Coronary artery (tissue), 2 donors: ENCODE measurements around the gene MYO7A.

Experiments
- DNase-seq: peaks from one replicate; pipeline ENCODE4 v3.0.0-alpha.2; 2017; ENCODE audit warnings: low spot score
- H3K27ac ChIP-seq, 2 donors: fragments of 200-600 bp; sonication (generic); one replicate each; pipeline ENCODE4 v1.5.1; 2016 to 2019
- H3K4me3 ChIP-seq: fragments of 200-600 bp; sonication (generic); 2 replicates; pipeline ENCODE4 v1.5.1; 2016; ENCODE audit warnings: mild to moderate bottlenecking, moderate library complexity
- TF ChIP-seq, protein P1 (sequence below): fragments of 200-600 bp; sonication (generic); IDR thresholded peaks from one replicate; pipeline ENCODE4 v1.5.1; 2019; ENCODE audit warnings: antibody characterized with exemption

The MYO7A gene

DNA sequence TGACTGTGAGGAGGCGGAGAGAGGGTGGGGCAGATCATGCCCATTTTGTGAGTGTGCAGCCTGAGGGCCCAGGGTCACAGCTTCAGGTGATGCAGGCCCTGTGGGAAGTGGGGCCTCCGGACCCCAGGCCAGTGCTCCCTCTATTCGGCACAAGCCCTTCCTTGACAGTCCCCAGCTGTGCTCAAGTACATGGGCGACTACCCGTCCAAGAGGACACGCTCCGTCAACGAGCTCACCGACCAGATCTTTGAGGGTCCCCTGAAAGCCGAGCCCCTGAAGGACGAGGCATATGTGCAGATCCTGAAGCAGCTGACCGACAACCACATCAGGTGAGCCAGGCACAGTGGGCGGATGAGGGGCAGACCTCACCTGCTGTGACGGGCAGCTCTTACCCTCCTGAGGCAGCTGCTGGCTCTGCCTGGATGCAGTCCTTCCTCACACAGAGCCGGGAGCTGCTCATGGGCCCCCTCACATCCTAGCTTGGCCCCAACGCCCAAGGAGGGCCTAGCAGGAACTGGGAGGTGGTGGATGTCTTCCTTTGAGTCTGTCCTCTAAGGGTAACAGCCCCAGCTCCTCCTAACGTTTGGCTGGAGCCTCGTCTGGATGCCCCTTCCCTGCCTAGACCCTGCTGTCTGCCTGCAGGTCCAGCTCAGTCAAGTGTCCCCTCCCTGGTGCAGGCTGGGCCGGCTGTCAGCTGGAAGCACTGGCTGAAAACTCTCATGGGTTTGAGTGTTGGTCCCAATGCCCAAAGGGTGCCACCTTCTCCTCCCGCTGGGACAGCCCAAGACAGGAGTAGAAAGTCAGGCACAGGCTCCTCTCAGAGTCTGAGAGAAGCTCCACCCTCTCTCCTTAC is 76.1 kb downstream of the MYO7A start:
- Histone ChIP-seq H3K4me3 (no peak overlapping the region), H3K27ac (no peak overlapping the region)
- TF ChIP-seq, protein P1, sequence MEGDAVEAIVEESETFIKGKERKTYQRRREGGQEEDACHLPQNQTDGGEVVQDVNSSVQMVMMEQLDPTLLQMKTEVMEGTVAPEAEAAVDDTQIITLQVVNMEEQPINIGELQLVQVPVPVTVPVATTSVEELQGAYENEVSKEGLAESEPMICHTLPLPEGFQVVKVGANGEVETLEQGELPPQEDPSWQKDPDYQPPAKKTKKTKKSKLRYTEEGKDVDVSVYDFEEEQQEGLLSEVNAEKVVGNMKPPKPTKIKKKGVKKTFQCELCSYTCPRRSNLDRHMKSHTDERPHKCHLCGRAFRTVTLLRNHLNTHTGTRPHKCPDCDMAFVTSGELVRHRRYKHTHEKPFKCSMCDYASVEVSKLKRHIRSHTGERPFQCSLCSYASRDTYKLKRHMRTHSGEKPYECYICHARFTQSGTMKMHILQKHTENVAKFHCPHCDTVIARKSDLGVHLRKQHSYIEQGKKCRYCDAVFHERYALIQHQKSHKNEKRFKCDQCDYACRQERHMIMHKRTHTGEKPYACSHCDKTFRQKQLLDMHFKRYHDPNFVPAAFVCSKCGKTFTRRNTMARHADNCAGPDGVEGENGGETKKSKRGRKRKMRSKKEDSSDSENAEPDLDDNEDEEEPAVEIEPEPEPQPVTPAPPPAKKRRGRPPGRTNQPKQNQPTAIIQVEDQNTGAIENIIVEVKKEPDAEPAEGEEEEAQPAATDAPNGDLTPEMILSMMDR: no peak
- no peak for DNase-seq

DNA sequence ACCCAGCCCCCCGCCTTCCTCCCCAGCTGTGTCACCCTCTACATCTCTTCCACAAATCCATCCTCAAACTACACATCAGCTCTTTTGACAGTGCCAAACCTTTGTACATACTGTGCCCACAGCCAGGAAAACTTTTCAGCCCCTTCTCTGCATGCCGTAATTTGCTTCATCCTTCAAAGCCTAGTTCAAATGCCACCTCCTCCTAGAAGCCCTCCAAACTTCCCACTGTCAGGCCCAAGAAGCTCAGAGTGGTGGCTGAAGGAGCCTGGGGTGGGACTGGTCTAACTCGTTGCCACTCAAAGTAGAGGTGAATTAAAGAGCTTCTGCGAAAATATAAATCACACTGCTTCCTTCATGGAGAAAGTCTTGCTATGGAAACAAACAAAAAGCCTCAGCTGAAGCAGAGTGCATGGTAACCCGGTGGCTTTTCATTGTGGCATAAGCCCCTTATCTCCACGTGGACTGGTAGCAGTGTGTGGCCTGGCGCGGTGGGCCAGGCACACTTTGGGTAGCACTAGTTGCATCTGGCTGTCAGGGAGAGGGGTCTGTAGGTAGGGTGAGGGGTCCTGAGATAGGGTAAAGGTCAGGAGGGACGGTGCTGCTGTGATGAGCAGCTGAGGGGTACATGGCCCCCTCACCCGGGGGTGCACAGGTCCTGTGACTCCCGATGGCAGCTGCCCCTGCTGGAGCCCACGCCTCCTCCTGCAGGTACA is 76.9 kb downstream of the MYO7A start:
- TF ChIP-seq, protein P1: no peak
- Histone ChIP-seq H3K4me3 (no peak overlapping the region), H3K27ac (no peak overlapping the region)
- no peak for DNase-seq

DNA sequence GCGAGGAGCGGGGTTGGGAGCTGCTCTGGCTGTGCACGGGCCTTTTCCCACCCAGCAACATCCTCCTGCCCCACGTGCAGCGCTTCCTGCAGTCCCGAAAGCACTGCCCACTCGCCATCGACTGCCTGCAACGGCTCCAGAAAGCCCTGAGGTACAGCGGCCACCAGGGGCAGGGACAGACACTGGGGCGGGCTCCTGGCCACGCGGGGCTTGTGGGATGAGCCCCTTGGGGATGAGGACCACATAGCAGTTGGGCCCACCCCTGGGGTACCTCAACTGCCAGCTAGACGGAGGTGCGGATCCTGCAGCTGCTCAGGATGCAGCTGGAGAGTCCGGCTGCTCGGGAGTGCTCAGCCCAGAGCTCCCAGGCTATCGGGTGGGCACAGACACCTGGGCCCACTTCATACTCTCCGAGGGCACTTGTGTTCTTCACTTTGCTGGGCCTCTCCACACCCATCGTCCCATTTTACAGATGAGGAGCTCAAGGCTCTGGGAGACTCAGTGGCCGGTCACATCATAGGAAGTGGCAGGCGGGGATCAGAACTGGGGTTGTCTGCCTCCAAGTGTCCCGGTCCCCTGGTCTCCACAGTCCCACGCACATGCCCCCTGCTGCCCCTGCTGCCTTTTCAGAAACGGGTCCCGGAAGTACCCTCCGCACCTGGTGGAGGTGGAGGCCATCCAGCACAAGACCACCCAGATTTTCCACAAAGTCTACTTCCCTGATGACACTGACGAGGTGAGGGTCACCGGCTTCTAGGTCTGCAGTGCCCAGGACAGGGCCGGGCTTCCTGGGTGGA is 77.6 kb downstream of the MYO7A start:
- H3K27ac ChIP-seq: no peak overlapping the region
- DNase-seq: no peak
- H3K4me3 ChIP-seq: no peak overlapping the region
- TF ChIP-seq, protein P1: no peak

DNA sequence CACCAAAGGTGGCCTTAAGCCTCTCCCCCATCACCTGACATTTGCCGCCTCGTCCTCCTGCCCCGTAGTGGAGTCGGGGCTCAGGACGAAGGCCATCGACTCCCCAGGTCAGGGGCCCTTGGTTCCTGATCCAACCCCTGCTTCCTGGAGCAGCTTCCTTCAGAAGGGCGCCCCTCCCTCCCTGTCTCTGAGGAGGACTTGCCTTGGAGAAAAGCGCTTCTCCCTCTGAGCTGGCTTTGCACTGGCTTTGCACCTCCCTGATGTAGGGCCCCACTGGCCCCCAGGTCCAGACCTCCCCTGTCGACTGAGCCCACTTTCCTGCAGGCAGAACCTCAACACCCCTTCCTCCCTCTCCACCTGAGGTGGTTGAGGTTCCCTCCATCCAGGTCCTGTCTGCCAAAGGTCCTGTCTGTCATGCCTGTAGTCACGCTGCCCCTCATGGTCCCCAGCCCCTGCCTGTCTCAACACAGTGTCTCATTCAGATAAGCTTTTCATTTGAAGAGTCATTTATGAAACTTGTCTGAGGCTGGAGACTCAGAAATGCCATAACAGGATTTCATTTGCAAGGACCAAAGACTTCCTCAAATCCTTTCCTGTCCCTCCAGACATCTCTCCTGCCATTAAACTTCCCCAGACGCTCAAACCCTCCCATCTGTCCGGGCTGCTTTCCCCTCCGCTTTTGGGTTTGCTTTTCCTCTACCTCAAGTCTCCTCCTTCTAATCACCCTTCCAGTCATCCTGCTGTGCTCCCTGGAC is 78.4 kb downstream of the MYO7A start:
- TF ChIP-seq, protein P1: no peak
- Histone ChIP-seq H3K4me3 (no peak overlapping the region), H3K27ac (no peak overlapping the region)
- no peak for DNase-seq

DNA sequence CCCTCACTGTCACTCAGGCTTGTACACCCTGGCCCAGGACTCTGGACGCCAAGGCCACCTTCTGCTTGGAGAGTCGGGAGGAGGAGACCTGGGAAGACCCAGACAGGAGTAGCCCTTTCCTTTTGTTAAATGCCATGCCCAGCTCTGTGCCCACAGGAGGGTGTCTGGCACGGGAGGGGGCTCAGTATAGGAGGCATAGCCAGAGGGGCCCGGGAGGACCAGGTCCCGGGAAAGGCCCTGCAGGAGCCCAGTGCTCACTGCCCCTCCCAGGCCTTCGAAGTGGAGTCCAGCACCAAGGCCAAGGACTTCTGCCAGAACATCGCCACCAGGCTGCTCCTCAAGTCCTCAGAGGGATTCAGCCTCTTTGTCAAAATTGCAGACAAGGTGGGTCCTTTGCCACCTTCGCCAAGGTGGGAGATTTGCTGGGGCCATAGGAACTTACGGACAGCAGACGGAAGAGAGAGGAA is 79.0 kb downstream of the MYO7A start:
- TF ChIP-seq, protein P1: no peak
- H3K4me3 ChIP-seq: no peak overlapping the region
- DNase-seq: no peak

DNA sequence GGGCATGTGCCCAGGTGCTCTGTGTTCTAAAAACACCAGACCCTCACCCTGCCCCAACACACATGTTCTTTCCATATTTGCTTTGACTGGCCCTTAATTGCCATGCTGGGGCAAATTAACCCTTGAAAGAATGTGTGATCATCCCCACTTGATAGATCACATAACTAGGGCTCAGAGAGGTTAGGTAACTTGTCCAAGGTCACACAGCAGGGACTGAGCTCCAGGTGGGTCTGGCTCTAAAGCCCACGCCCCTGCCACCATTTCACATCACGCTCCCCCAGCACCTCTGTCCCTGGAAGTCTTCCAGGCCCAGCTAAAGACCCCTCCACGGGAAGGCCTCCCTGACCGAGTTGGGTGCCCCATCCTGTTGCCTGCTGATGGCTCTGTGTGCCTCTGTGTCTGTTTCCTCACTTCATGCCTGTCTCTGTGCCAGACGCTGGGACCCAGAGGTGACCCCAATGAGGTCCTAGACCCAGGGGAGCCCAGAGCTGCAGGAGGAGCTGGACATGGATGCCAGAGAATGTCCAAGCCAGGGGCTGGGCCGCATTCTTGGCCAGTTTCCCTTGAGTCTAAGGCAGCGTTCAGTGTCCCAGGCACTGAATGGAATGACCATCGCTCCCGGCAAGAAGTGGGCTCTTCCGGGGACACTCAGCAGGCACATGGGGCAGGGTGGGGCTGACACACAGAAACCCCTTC is 79.7 kb downstream of the MYO7A start:
- peak; percentile 55 for DNase-seq
- TF ChIP-seq, protein P1: no peak

More for the DNA sequence above, 79.0 kb downstream of the MYO7A start:
- no peak overlapping the region for H3K27ac ChIP-seq

More for the DNA sequence above, 79.7 kb downstream of the MYO7A start:
- Histone ChIP-seq H3K4me3 (no peak overlapping the region), H3K27ac (no peak overlapping the region)
